ENCODE results near the gene GAS5. TPM values are rescaled to one million over a fixed set of nuclear protein-coding genes. Genes with fewer than 3 reads are reported as not detected.

GAS5 gene
- total RNA-seq, 4 donors from 2014 or later: 91.9 to 138 (median 98.4) TPM

DNA sequence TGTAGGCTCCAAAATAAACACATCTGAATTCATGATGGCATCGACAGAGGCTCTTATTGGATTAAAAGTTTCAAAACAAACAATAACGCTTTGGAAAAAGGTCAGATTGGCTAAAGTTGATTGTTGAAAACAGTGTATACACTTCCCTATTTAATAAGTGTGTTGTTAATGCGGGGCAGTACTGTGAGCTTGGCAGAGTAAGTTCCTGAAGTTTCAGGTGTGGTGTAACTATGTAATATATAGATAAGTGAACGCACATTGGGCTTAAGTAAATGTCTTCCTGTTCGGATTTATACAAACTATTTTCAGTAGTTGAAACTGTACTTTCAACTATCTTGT is 1.2 kb upstream of the GAS5 start:
- Histone ChIP-seq H3K27me3 (no peaks in the 10 kb centered on the region), H3K9me3 (no peaks in the 10 kb centered on the region), H3K36me3 (peaks cover 0 to 31% of the 10 kb centered on the region in 2 donors), H3K4me1 (peaks cover 27 to 30% of the 10 kb centered on the region in 2 donors), H3K4me3 (peak overlapping the region; percentile 63 to 97 (median 85)), H3K27ac (peak overlapping the region; percentile 90 to 96 (median 95))
- intact Hi-C loops (cut with DNase I; ENCODE audit: low total_unique reads): loop anchor here (2.0 to 5.0 kb wide), 3 partner anchors 138 to 447 kb away; partner anchors contain the start of gene PRDX6
- TF ChIP-seq, protein P1, sequence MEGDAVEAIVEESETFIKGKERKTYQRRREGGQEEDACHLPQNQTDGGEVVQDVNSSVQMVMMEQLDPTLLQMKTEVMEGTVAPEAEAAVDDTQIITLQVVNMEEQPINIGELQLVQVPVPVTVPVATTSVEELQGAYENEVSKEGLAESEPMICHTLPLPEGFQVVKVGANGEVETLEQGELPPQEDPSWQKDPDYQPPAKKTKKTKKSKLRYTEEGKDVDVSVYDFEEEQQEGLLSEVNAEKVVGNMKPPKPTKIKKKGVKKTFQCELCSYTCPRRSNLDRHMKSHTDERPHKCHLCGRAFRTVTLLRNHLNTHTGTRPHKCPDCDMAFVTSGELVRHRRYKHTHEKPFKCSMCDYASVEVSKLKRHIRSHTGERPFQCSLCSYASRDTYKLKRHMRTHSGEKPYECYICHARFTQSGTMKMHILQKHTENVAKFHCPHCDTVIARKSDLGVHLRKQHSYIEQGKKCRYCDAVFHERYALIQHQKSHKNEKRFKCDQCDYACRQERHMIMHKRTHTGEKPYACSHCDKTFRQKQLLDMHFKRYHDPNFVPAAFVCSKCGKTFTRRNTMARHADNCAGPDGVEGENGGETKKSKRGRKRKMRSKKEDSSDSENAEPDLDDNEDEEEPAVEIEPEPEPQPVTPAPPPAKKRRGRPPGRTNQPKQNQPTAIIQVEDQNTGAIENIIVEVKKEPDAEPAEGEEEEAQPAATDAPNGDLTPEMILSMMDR (IDR thresholded peaks at IDR 0.05 in 4 of 5, conservative IDR thresholded peaks at IDR 0.05 in 1 of 5): no peak
- no peak for TF ChIP-seq POLR2A (IDR thresholded peaks at IDR 0.05)
- ATAC-seq (no peak), DNase-seq (no peak)
- in situ Hi-C loops (cut with MboI; ENCODE audit: low sequenced_read_pairs in 4 of 4): loop anchor here in 1 of 4 donors (25.0 kb wide), 1 partner anchor 1118 kb away; the partner anchor contains the start of gene CACYBP

DNA sequence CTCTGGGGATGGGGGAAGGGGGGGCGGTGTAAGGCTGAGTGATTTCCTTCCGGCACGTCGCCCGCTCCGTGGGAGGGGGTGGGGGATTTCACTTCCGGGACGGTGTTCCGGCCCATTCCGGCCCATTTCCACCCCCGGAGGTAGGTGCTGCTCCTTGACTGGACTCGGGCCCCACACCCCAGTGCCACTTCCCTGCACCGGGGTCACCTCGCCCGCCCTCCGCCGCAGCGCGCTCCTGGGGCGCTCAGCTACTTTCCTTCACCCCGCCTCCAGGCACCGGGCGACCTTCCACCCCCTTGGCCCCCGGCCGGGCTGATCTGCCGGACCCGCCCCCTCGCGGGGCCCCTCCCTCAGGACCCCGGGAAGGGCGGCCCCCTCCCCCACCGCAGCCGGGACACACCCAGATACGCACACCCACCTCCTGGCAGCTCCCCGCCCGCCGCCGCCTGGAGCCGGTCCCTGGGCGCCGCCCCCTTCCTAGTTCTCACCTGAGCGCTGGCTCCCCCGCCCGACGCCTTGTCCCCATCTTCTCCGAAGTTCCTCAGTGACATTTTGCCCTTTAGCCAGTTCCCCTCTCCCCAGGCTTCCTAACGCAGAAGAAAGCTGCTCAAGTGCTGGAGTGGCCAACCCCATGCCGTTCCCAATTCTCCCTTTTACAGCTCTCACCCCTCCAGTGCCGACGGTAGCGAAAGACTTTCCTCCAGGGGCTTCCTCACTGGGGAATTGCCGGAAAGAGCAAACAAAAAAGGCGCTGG is 654 bp upstream of the GAS5 start, which contains the start of gene ZBTB37:
Gene ZBTB37, plus strand, starts transcription at position 115 of the 755 bp plus-strand sequence. CDS start 1,846 bp downstream, outside the sequence.
- peak within 1 kb of the TSS; percentile 63 to 97 (median 85) for H3K4me3 ChIP-seq
- TF ChIP-seq POLR2A (IDR thresholded peaks at IDR 0.05): no peak
- TF ChIP-seq, protein P1 (IDR thresholded peaks at IDR 0.05 in 4 of 5, conservative IDR thresholded peaks at IDR 0.05 in 1 of 5): no peak
- no peak for ATAC-seq
- DNase-seq: peak; percentile 71 to 81
- intact Hi-C loops (cut with DNase I; ENCODE audit: low total_unique reads) (loop anchor here (1.0 to 5.0 kb wide), 4 partner anchors 139 to 446 kb away; partner anchors contain the start of genes PRDX6 and RABGAP1L), in situ Hi-C loops (cut with MboI; ENCODE audit: low sequenced_read_pairs in 4 of 4) (loop anchor here in 1 of 4 donors (25.0 kb wide), 1 partner anchor 1119 kb away; the partner anchor contains the start of gene CACYBP)
- H3K36me3 ChIP-seq: peaks cover 0 to 31% of the 10 kb centered on the region in 2 donors
- peaks cover 27 to 30% of the 10 kb centered on the region in 2 donors for H3K4me1 ChIP-seq
- H3K9me3 ChIP-seq: no peaks in the 10 kb centered on the region
- H3K27me3 ChIP-seq: no peaks in the 10 kb centered on the region
- peak within 1 kb of the TSS; percentile 90 to 96 (median 95) for H3K27ac ChIP-seq

- Histone ChIP-seq H3K9me3 (no peaks in the 10 kb centered on the region), H3K36me3 (peaks cover 0 to 43% of the 10 kb centered on the region in 2 donors), H3K27ac (peak overlapping the region; percentile 90 to 96 (median 95)), H3K27me3 (no peaks in the 10 kb centered on the region), H3K4me3 (peak overlapping the region; percentile 63 to 97 (median 85)), H3K4me1 (peaks cover 27 to 30% of the 10 kb centered on the region in 2 donors)
- DNase-seq (no peak), ATAC-seq (peak in 1 of 2 donors; percentile 6)
- TF ChIP-seq POLR2A (IDR thresholded peaks at IDR 0.05): no peak
- TF ChIP-seq, protein P1 (IDR thresholded peaks at IDR 0.05 in 4 of 5, conservative IDR thresholded peaks at IDR 0.05 in 1 of 5): no peak
- in situ Hi-C loops (cut with MboI; ENCODE audit: low sequenced_read_pairs in 4 of 4): loop anchor here in 1 of 4 donors (25.0 kb wide), 1 partner anchor 1120 kb away; the partner anchor contains the start of gene CACYBP
- intact Hi-C loops (cut with DNase I; ENCODE audit: low total_unique reads): loop anchor here (1.0 to 5.0 kb wide), 4 partner anchors 42 to 445 kb away; partner anchors contain the start of gene RC3H1
These were observed 542 bp downstream of the GAS5 start for GRCh38 chr1:173867141-173867752.

- DNase-seq: no peak
- H3K9me3 ChIP-seq: no peaks in the 10 kb centered on the region
- peaks cover 27 to 30% of the 10 kb centered on the region in 2 donors for H3K4me1 ChIP-seq
- ATAC-seq: no peak
- H3K36me3 ChIP-seq: peaks cover 0 to 43% of the 10 kb centered on the region in 2 donors
- intact Hi-C loops (cut with DNase I; ENCODE audit: low total_unique reads) (loop anchor here (1.0 to 5.0 kb wide), 4 partner anchors 41 to 444 kb away; partner anchors contain the start of gene RC3H1), in situ Hi-C loops (cut with MboI; ENCODE audit: low sequenced_read_pairs in 4 of 4) (loop anchor here in 1 of 4 donors (25.0 kb wide), 1 partner anchor 1121 kb away; the partner anchor contains the start of gene CACYBP)
- TF ChIP-seq, protein P1 (IDR thresholded peaks at IDR 0.05 in 4 of 5, conservative IDR thresholded peaks at IDR 0.05 in 1 of 5): no peak
- no peak for TF ChIP-seq POLR2A (IDR thresholded peaks at IDR 0.05)
- H3K27me3 ChIP-seq: no peaks in the 10 kb centered on the region
- peak overlapping the region; percentile 90 to 96 (median 95) for H3K27ac ChIP-seq
- peak overlapping the region; percentile 63 to 97 (median 85) for H3K4me3 ChIP-seq
These were observed 1.2 kb downstream of the GAS5 start for GRCh38 chr1:173866413-173867115.

Data from gastrocnemius medialis (tissue), 4 donors.